T-cell (primary cell): ENCODE results near the gene GPER1. TPM values are rescaled to one million over a fixed set of nuclear protein-coding genes. Genes with fewer than 3 reads are reported as not detected.

Experiments used
- ATAC-seq, 4 experiments: fragments of 200-7000 bp in 3 of 4; fragments of 150-1000 bp in 1 of 4; cut with Tn5 transposase; replicated peaks in 1 of 4; 1 replicate in 3 of 4; 2 replicates in 1 of 4; pipeline ENCODE4 v1.10.0; 2021; ENCODE audit warnings: moderate library complexity in 3 of 4, mild to moderate bottlenecking in 2 of 4, moderate number of reproducible peaks in 1 of 4
- CTCF ChIA-PET, 2 donors: fragments of 300-600 bp; sonication (Branson Sonifier 250); formaldehyde crosslinking; loops; one replicate each; lab custom pipeline; 2022; ENCODE audit warnings: antibody characterized with exemption in 2 of 2; lab: Charles Lee
- POLR2A ChIA-PET, 2 donors: fragments of 300-600 bp; sonication (Branson Sonifier 250); formaldehyde crosslinking; loops; one replicate each; lab custom pipeline; 2022; ENCODE audit warnings: antibody characterized with exemption in 2 of 2; lab: Charles Lee
- DNase-seq, 35 experiments: peaks; one replicate each; pipeline versions ENCODE4 v3.0.0 to v3.0.0-alpha.2; 2013 to 2023
- H3K27ac ChIP-seq: one replicate; pipeline ENCODE4 v1.5.1; 2013; ENCODE audit warnings: low read length
- H3K27me3 ChIP-seq, 2 experiments: replicated peaks in 1 of 2; 1 replicate in 1 of 2; 2 replicates in 1 of 2; pipeline versions ENCODE4 v1.6.1 to v1.7.0; 2013; ENCODE audit warnings: low read length in 1 of 2, mixed read lengths in 1 of 2; ENCODE audit not compliant: control insufficient read depth in 2 of 2, insufficient read depth in 2 of 2; ENCODE audit errors: extremely low read depth in 1 of 2
- H3K36me3 ChIP-seq, 2 donors: 1 replicate in 1 of 2; 2 replicates in 1 of 2; pipeline versions ENCODE4 v1.6.1 to v1.7.0; 2013; ENCODE audit warnings: low read length in 1 of 2; ENCODE audit not compliant: control insufficient read depth in 2 of 2, insufficient read depth in 1 of 2; ENCODE audit errors: extremely low read depth in 1 of 2
- H3K4me1 ChIP-seq, 2 experiments: 1 replicate in 1 of 2; 2 replicates in 1 of 2; pipeline versions ENCODE4 v1.6.1 to v1.7.0; 2013; ENCODE audit warnings: low read length in 2 of 2, mixed read lengths in 1 of 2; ENCODE audit not compliant: insufficient read depth in 2 of 2, control insufficient read depth in 1 of 2; ENCODE audit errors: extremely low read depth in 1 of 2
- H3K4me3 ChIP-seq, 2 donors: 1 replicate in 1 of 2; 2 replicates in 1 of 2; pipeline versions ENCODE4 v1.5.1 to v1.7.0; 2013; ENCODE audit warnings: mild to moderate bottlenecking in 2 of 2, low read length in 1 of 2, moderate library complexity in 1 of 2; ENCODE audit not compliant: control insufficient read depth in 1 of 2; ENCODE audit errors: extremely low read depth in 1 of 2
- H3K9me3 ChIP-seq: 2 replicates; pipeline ENCODE4 v1.7.0; 2013
- H3K27ac Mint-ChIP-seq, 2 donors: one replicate each; pipeline ENCODE4 v1.8.0; 2020 to 2021; ENCODE audit warnings: mild to moderate bottlenecking in 2 of 2, mixed read lengths in 2 of 2
- H3K27me3 Mint-ChIP-seq, 2 donors: one replicate each; pipeline ENCODE4 v1.8.0; 2021 to 2022; ENCODE audit warnings: mixed read lengths in 2 of 2
- H3K36me3 Mint-ChIP-seq: one replicate; pipeline ENCODE4 v1.8.0; 2021; ENCODE audit warnings: mixed read lengths
- H3K4me1 Mint-ChIP-seq, 3 donors: one replicate each; pipeline ENCODE4 v1.8.0; 2020 to 2022; ENCODE audit warnings: mixed read lengths in 3 of 3, mild to moderate bottlenecking in 1 of 3
- H3K4me3 Mint-ChIP-seq, 3 donors: one replicate each; pipeline ENCODE4 v1.8.0; 2020 to 2022; ENCODE audit warnings: mild to moderate bottlenecking in 3 of 3, mixed read lengths in 3 of 3, moderate library complexity in 3 of 3
- H3K9me3 Mint-ChIP-seq, 3 donors: one replicate each; pipeline ENCODE4 v1.8.0; 2020 to 2022; ENCODE audit warnings: mixed read lengths in 3 of 3
- WGBS: methylation state at CpG from one replicate; pipeline ENCODE4 v1.1.5; 2013; ENCODE audit warnings: missing lambda C conversion rate; ENCODE audit not compliant: insufficient coverage; 5-methylcytosine and 5-hydroxymethylcytosine counted together
- total RNA-seq, 35 experiments: library from RNA in 6 of 35; stranded (reverse) in 6 of 35; fragments of 120-200 nt in 1 of 35; gene quantifications; one replicate each; pipeline versions ENCODE4 v1.2.1 to v1.2.4 and lab custom pipeline; 2013 to 2026

GPER1 gene
- total RNA-seq, 5 donors from 2014 or later (not counting 1 experiment from before 2014, with no cell fraction given) = 0.23 to 0.41 (median 0.26) TPM; not detected in 2

- ChIA-PET CTCF (interaction anchor here in 1 of 2 donors (0.6 kb wide), 1 partner anchor 15 kb away, joined by 3 read pairs; a partner anchor contains a TSS), POLR2A (no interaction called here)
- no peak for DNase-seq
- no peak for ATAC-seq
- no peaks in the 10 kb centered on the region for H3K9me3 Mint-ChIP-seq
- no peaks in the 10 kb centered on the region for H3K9me3 ChIP-seq
- H3K4me1 Mint-ChIP-seq = peaks cover 9 to 10% (median 9%) of the 10 kb centered on the region in 3 donors
- WGBS = 95% methylated on average over 24 of the region's 31 CpGs
- H3K4me1 ChIP-seq = peaks cover 0 to 2% of the 10 kb centered on the region in 2 experiments
- no peak overlapping the region for H3K27ac Mint-ChIP-seq
- H3K36me3 Mint-ChIP-seq = peaks cover 4% of the 10 kb centered on the region
- H3K4me3 Mint-ChIP-seq = no peak overlapping the region
- no peaks in the 10 kb centered on the region for H3K27me3 Mint-ChIP-seq
- no peaks in the 10 kb centered on the region for H3K27me3 ChIP-seq
- H3K27ac ChIP-seq = no peak overlapping the region
- H3K36me3 ChIP-seq = peaks cover 10 to 14% of the 10 kb centered on the region in 2 donors
- H3K4me3 ChIP-seq = no peak overlapping the region
Observed at GRCh38 chr7:1122832-1123501, 35.1 kb downstream of the GPER1 start.

DNA sequence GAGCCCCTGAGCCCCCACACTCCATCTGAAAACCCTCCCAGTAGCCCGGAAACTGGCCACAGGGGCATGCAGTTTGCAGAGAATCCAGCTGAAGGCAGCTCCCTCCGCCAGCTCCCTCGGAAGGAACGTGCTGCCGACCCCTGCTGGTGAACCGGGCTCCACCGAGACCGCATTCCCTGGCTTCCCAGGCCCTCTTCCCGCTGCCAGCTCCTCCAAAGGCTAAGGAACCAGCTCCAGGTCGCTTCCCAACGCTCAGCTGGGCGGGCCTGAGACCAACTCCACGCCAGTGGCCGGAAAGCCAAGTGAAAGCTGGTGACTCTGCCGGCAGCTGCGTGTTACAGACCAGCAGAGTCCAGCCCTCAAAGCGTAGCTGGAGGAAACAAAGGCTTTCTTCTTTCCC is 35.8 kb downstream of the GPER1 start:
- H3K27me3 ChIP-seq = no peaks in the 10 kb centered on the region
- DNase-seq (no peak), ATAC-seq (no peak)
- H3K4me1 ChIP-seq = peaks cover 0 to 2% of the 10 kb centered on the region in 2 experiments
- ChIA-PET POLR2A (no interaction called here), CTCF (no interaction called here)
- WGBS = 95% methylated on average over 14 of the region's 17 CpGs
- no peaks in the 10 kb centered on the region for H3K9me3 Mint-ChIP-seq
- H3K27ac Mint-ChIP-seq = no peak overlapping the region
- H3K4me3 Mint-ChIP-seq = no peak overlapping the region
- peaks cover 10 to 14% of the 10 kb centered on the region in 2 donors for H3K36me3 ChIP-seq
- H3K36me3 Mint-ChIP-seq = peaks cover 4% of the 10 kb centered on the region
- H3K4me3 ChIP-seq = no peak overlapping the region
- no peaks in the 10 kb centered on the region for H3K27me3 Mint-ChIP-seq
- no peaks in the 10 kb centered on the region for H3K9me3 ChIP-seq
- no peak overlapping the region for H3K27ac ChIP-seq
- peaks cover 7 to 9% (median 7%) of the 10 kb centered on the region in 3 donors for H3K4me1 Mint-ChIP-seq

GRCh38 chr7:1124164-1124563 is 36.3 kb downstream of the GPER1 start:
- ATAC-seq = no peak
- H3K27ac ChIP-seq = no peak overlapping the region
- no peaks in the 10 kb centered on the region for H3K9me3 ChIP-seq
- H3K36me3 Mint-ChIP-seq = peaks cover 4% of the 10 kb centered on the region
- H3K4me1 ChIP-seq = peaks cover 0 to 2% of the 10 kb centered on the region in 2 experiments
- no peaks in the 10 kb centered on the region for H3K27me3 Mint-ChIP-seq
- WGBS = 100% methylated on average over 1 of the region's 11 CpGs
- ChIA-PET CTCF (no interaction called here), POLR2A (no interaction called here)
- no peaks in the 10 kb centered on the region for H3K27me3 ChIP-seq
- peaks cover 3 to 4% (median 3%) of the 10 kb centered on the region in 3 donors for H3K4me1 Mint-ChIP-seq
- H3K4me3 Mint-ChIP-seq = no peak overlapping the region
- H3K4me3 ChIP-seq = no peak overlapping the region
- no peak for DNase-seq
- peaks cover 10 to 14% of the 10 kb centered on the region in 2 donors for H3K36me3 ChIP-seq
- no peak overlapping the region for H3K27ac Mint-ChIP-seq
- no peaks in the 10 kb centered on the region for H3K9me3 Mint-ChIP-seq

DNA sequence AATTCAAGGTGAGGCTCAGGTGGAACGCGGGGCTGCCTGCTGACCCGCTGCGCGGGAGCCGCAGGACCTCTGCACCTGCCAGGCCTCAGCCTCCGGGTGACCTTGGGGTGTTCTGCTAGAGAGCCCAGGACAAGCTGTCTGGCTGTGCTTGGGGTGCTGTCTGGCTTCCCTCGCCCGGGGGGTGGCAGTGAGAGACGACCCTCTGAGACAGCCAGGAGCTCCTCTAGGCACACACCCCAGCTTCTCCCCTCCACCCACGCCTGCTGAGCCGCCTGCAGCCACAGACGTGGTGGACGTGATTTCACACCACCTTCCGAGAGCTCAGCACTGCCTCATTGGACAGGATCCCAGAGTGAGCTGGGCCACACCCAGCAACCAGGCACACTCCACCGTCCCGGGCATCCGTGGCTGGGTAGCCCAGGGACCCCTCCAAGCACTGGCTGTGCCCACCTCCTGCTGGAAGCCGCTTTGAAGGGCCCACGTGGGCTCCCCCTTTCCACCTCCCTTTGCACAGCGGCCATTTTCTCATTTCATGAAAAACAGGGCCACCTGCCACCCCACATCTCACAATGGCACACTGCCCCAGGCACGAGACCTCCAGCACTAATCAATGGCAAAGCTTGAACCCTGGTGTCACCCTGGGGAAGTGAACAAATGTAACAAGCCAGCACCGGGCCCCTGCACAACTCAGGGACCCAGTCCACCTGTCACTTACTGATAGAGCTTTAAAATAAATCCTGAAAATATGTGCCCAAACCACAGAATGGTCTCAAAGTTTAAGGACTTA is 37.1 kb downstream of the GPER1 start:
- CTCF ChIA-PET = no interaction called here
- H3K36me3 ChIP-seq = peaks cover 10 to 14% of the 10 kb centered on the region in 2 donors
- no peaks in the 10 kb centered on the region for H3K9me3 Mint-ChIP-seq
- H3K27ac Mint-ChIP-seq = no peak overlapping the region
- POLR2A ChIA-PET = no interaction called here
- no peak overlapping the region for H3K27ac ChIP-seq
- H3K36me3 Mint-ChIP-seq = peaks cover 4% of the 10 kb centered on the region
- WGBS = 90% methylated on average over 19 of the region's 23 CpGs
- DNase-seq = no peak
- H3K27me3 Mint-ChIP-seq = no peaks in the 10 kb centered on the region
- no peaks in the 10 kb centered on the region for H3K27me3 ChIP-seq
- H3K4me3 ChIP-seq = no peak overlapping the region
- no peaks in the 10 kb centered on the region for H3K4me1 ChIP-seq
- ATAC-seq = no peak
- H3K4me1 Mint-ChIP-seq = no peaks in the 10 kb centered on the region
- H3K9me3 ChIP-seq = no peaks in the 10 kb centered on the region
- no peak overlapping the region for H3K4me3 Mint-ChIP-seq

- no peaks in the 10 kb centered on the region for H3K4me1 ChIP-seq
- H3K27me3 ChIP-seq = no peaks in the 10 kb centered on the region
- no peak overlapping the region for H3K27ac ChIP-seq
- Mint-ChIP-seq H3K4me3 (no peak overlapping the region), H3K9me3 (no peaks in the 10 kb centered on the region), H3K4me1 (no peaks in the 10 kb centered on the region), H3K36me3 (peaks cover 4% of the 10 kb centered on the region), H3K27ac (no peak overlapping the region), H3K27me3 (no peaks in the 10 kb centered on the region)
- POLR2A ChIA-PET = no interaction called here
- H3K36me3 ChIP-seq = peaks cover 10 to 14% of the 10 kb centered on the region in 2 donors
- 94% methylated on average over 6 of the region's 16 CpGs for WGBS
- no peaks in the 10 kb centered on the region for H3K9me3 ChIP-seq
- CTCF ChIA-PET = no interaction called here
- no peak overlapping the region for H3K4me3 ChIP-seq
- DNase-seq (no peak), ATAC-seq (no peak)
Observed at GRCh38 chr7:1125603-1125969, 37.7 kb downstream of the GPER1 start.

GRCh38 chr7:1127001-1127400 is 39.1 kb downstream of the GPER1 start:
- CTCF ChIA-PET = no interaction called here

More at GRCh38 chr7:1127001-1127400, 39.1 kb downstream of the GPER1 start:
- POLR2A ChIA-PET = no interaction called here
- Histone ChIP-seq H3K4me1 (no peaks in the 10 kb centered on the region), H3K27ac (no peak overlapping the region), H3K27me3 (no peaks in the 10 kb centered on the region), H3K9me3 (no peaks in the 10 kb centered on the region), H3K36me3 (peaks cover 10 to 14% of the 10 kb centered on the region in 2 donors), H3K4me3 (no peak overlapping the region)
- 97% methylated on average over 5 of the region's 7 CpGs for WGBS
- Mint-ChIP-seq H3K9me3 (no peaks in the 10 kb centered on the region), H3K36me3 (peaks cover 8% of the 10 kb centered on the region), H3K4me1 (no peaks in the 10 kb centered on the region), H3K27me3 (no peaks in the 10 kb centered on the region), H3K4me3 (no peak overlapping the region), H3K27ac (no peak overlapping the region)
- ATAC-seq = no peak
- DNase-seq = no peak
